Endothelial cell of umbilical vein (primary cell): ENCODE data around the gene ATP6V1E1. TPM values are rescaled to one million over a fixed set of nuclear protein-coding genes. Genes with fewer than 3 reads are reported as not detected.

Experiments
- BruUV-seq: library from RNA; stranded (reverse); fragments of 400-500 nt; replicated peaks from 2 replicates; lab custom pipeline; 2021; lab: Mats Ljungman, UMichigan
- CTCF ChIA-PET: fragments of 300-600, 350-600 bp; sonication (Branson Sonifier 250); formaldehyde crosslinking; loops from one replicate; lab custom pipeline; 2021; ENCODE audit warnings: antibody characterized with exemption, inconsistent platforms; lab: Charles Lee
- POLR2A ChIA-PET: fragments of 300-600, 350-600 bp; sonication (Branson Sonifier 250); formaldehyde crosslinking; loops from one replicate; lab custom pipeline; 2021; ENCODE audit warnings: antibody characterized with exemption, inconsistent platforms; lab: Charles Lee
- DNase-seq: peaks from one replicate; pipeline ENCODE4 v3.0.0-alpha.2; 2011; ENCODE audit warnings: low read depth, low spot score
- FAIRE-seq: peaks from 2 replicates; lab custom pipeline; 2011; peaks lifted over from hg19 to GRCh38; lab: Jason Lieb, UNC
- H2AFZ ChIP-seq: 2 replicates; pipeline ENCODE4 v1.6.0; 2012; ENCODE audit warnings: low read depth, low read length, control low read depth, inconsistent platforms
- H3K27ac ChIP-seq: 2 replicates; pipeline ENCODE4 v1.5.1; 2011; ENCODE audit warnings: low read depth, mild to moderate bottlenecking, control low read depth, low read length, moderate library complexity; ENCODE audit not compliant: insufficient read depth
- H3K27me3 ChIP-seq, 2 experiments: 2 replicates each; pipeline versions ENCODE4 v1.6.0 to v1.6.1; 2011; ENCODE audit warnings: low read length in 2 of 2, mixed read lengths in 1 of 2; ENCODE audit not compliant: control insufficient read depth in 2 of 2, insufficient read depth in 2 of 2
- H3K36me3 ChIP-seq, 2 experiments: 2 replicates in 1 of 2; 3 replicates in 1 of 2; pipeline ENCODE4 v1.5.1; 2011; ENCODE audit warnings: low read length in 2 of 2, mild to moderate bottlenecking in 1 of 2, moderate library complexity in 1 of 2; ENCODE audit not compliant: control insufficient read depth in 2 of 2, insufficient read depth in 2 of 2; ENCODE audit errors: extremely low read depth in 1 of 2
- H3K4me1 ChIP-seq: 3 replicates; pipeline ENCODE4 v1.5.1; 2011; ENCODE audit warnings: mild to moderate bottlenecking, low read length; ENCODE audit not compliant: control insufficient read depth, insufficient read depth; ENCODE audit errors: extremely low read depth
- H3K4me2 ChIP-seq: 2 replicates; pipeline ENCODE4 v1.6.1; 2011; ENCODE audit warnings: low read length, control low read depth, mixed read lengths; ENCODE audit not compliant: insufficient read depth
- H3K4me3 ChIP-seq, 3 experiments: fragments of 200-600 bp in 1 of 3; sonication (generic), shearing (Covaris generic) in 1 of 3; replicated peaks in 1 of 3; 2 replicates each; pipeline ENCODE4 v1.5.1; 2011 to 2016; ENCODE audit warnings: control low read depth in 3 of 3, low read length in 3 of 3, mild to moderate bottlenecking in 2 of 3, inconsistent platforms in 1 of 3, low read depth in 1 of 3, moderate library complexity in 1 of 3; ENCODE audit not compliant: insufficient read depth in 1 of 3
- H3K79me2 ChIP-seq: 2 replicates; pipeline ENCODE4 v1.6.0; 2012; ENCODE audit warnings: low read length, inconsistent platforms; ENCODE audit not compliant: control insufficient read depth, insufficient read depth
- H3K9ac ChIP-seq: replicated peaks from 2 replicates; pipeline ENCODE3; 2011; ENCODE audit warnings: low read length, control low read depth; ENCODE audit not compliant: insufficient read depth; ENCODE audit errors: extremely low read depth
- H3K9me1 ChIP-seq: replicated peaks from 3 replicates; pipeline ENCODE4 v1.6.0; 2011; ENCODE audit warnings: mild to moderate bottlenecking, low read length; ENCODE audit not compliant: control insufficient read depth, insufficient read depth; ENCODE audit errors: extremely low read depth
- H3K9me3 ChIP-seq: replicated peaks from 2 replicates; pipeline ENCODE4 v1.5.1; 2012; ENCODE audit warnings: low read length, inconsistent platforms; ENCODE audit not compliant: control insufficient read depth, insufficient read depth
- H4K20me1 ChIP-seq: replicated peaks from 2 replicates; pipeline ENCODE3; 2011; ENCODE audit warnings: mild to moderate bottlenecking, low read length; ENCODE audit not compliant: control insufficient read depth, insufficient read depth; ENCODE audit errors: extremely low read depth
- CTCF ChIP-seq, 2 donors: IDR thresholded peaks; 1 replicate in 1 of 2; 2 replicates in 1 of 2; pipeline ENCODE4 v1.5.1; 2011; ENCODE audit warnings: low read length in 2 of 2, mild to moderate bottlenecking in 2 of 2, moderate library complexity in 2 of 2, control low read depth in 1 of 2, inconsistent platforms in 1 of 2, low read depth in 1 of 2; ENCODE audit not compliant: insufficient read depth in 1 of 2; ENCODE audit errors: extremely low read depth in 1 of 2
- EZH2 ChIP-seq: IDR thresholded peaks from 2 replicates; pipeline ENCODE4 v1.6.1; 2012; ENCODE audit warnings: borderline replicate concordance, low read depth, mild to moderate bottlenecking, moderate library complexity, low read length, inconsistent platforms; ENCODE audit not compliant: severe bottlenecking
- FOS ChIP-seq: IDR thresholded peaks from 2 replicates; pipeline ENCODE4 v1.6.1; 2011; ENCODE audit warnings: mild to moderate bottlenecking, low read length, moderate library complexity, borderline replicate concordance; ENCODE audit not compliant: insufficient read depth
- GATA2 ChIP-seq: IDR thresholded peaks from 2 replicates; pipeline ENCODE4 v1.7.0; 2011; ENCODE audit warnings: low read depth, mild to moderate bottlenecking, moderate library complexity, mixed read lengths, low read length; ENCODE audit not compliant: insufficient read length, insufficient read depth
- JUN ChIP-seq: IDR thresholded peaks from 2 replicates; pipeline ENCODE4 v1.6.1; 2011; ENCODE audit warnings: borderline replicate concordance, low read depth; ENCODE audit not compliant: insufficient read length, insufficient read depth
- MAX ChIP-seq: IDR thresholded peaks from 2 replicates; pipeline ENCODE4 v1.6.1; 2011; ENCODE audit not compliant: insufficient read depth, insufficient read length
- MYC ChIP-seq: IDR thresholded peaks from one replicate; pipeline ENCODE4 v1.6.1; 2011; ENCODE audit warnings: mild to moderate bottlenecking, low read depth, low read length
- POLR2A ChIP-seq: IDR thresholded peaks from 2 replicates; pipeline ENCODE4 v1.6.1; 2012; ENCODE audit warnings: low read depth, mild to moderate bottlenecking, control low read depth, low read length
- POLR2AphosphoS5 ChIP-seq: IDR thresholded peaks from 2 replicates; pipeline ENCODE4 v1.6.1; 2012; ENCODE audit warnings: low read depth, mild to moderate bottlenecking, control low read depth, low read length, moderate library complexity; ENCODE audit not compliant: insufficient read depth
- dilution Hi-C: fragments of 300-500 bp; cut with MboI; formaldehyde crosslinking; loops from one replicate; pipeline ENCODE4 v1.15.0; 2019; ENCODE audit warnings: low sequenced_read_pairs; ENCODE audit not compliant: extremely low pct_ligation_motif_present
- intact Hi-C: fragments of 100-400 bp; cut with micrococcal nuclease; formaldehyde crosslinking; loops from one replicate; pipeline ENCODE4 v1.10.0; 2022
- polyA plus RNA-seq, 4 experiments: library from polyadenylated mRNA; depleted of rRNA in 3 of 4; stranded (reverse) in 3 of 4; unstranded in 1 of 4; fragments of >200 nt; gene quantifications; 2 replicates each; pipeline versions ENCODE4 v1.2.1 to v1.2.3, GENCODE V29; 2011 to 2012; ENCODE audit warnings: missing spikeins in 1 of 4
- total RNA-seq: library from RNA; stranded (reverse); gene quantifications from 2 replicates; pipeline ENCODE4 v1.2.3, GENCODE V29; 2021

ATP6V1E1 gene
- total and polyA plus RNA-seq, 2 donors (not counting 3 experiments of a cell fraction or from before 2014, with no cell fraction given) = 95.2 to 113 TPM

- Histone ChIP-seq H3K4me2 (no peak overlapping the region), H3K9ac (no peak overlapping the region), H4K20me1 (no peaks in the 10 kb centered on the region), H3K27me3 (no peaks in the 10 kb centered on the region), H3K9me3 (no peaks in the 10 kb centered on the region), H3K79me2 (no peaks in the 10 kb centered on the region), H2AFZ (no peak overlapping the region), H3K27ac (no peak overlapping the region), H3K36me3 (peaks cover 26 to 40% of the 10 kb centered on the region in 2 experiments), H3K4me3 (no peak overlapping the region), H3K4me1 (no peaks in the 10 kb centered on the region), H3K9me1 (no peaks in the 10 kb centered on the region)
- TF ChIP-seq CTCF (IDR thresholded peaks at IDR 0.05; ENCODE audit: extremely low read depth in 1 of 2, insufficient read depth in 1 of 2, low read depth in 1 of 2, low read length in 2 of 2) (no peak), FOS (no peak), POLR2A (no peak), MYC (no peak), GATA2 (no peak), POLR2AphosphoS5 (no peak), MAX (no peak), EZH2 (no peak), JUN (no peak)
- DNase-seq (no peak), FAIRE-seq (no peak)
- intact Hi-C loops = no loop called here
- no TSS peak for BruUV-seq
- POLR2A ChIA-PET = no interaction called here
- dilution Hi-C loops = no loop called here
- CTCF ChIA-PET = interaction anchor here (1.4 kb wide), 1 partner anchor 9 kb away, joined by 6 read pairs; no protein-coding TSS in a partner anchor
These were observed 31.3 kb downstream of the ATP6V1E1 start for GRCh38 chr22:17597217-17597616.
